Measurements from ENCODE around the gene MYH15.

DNA sequence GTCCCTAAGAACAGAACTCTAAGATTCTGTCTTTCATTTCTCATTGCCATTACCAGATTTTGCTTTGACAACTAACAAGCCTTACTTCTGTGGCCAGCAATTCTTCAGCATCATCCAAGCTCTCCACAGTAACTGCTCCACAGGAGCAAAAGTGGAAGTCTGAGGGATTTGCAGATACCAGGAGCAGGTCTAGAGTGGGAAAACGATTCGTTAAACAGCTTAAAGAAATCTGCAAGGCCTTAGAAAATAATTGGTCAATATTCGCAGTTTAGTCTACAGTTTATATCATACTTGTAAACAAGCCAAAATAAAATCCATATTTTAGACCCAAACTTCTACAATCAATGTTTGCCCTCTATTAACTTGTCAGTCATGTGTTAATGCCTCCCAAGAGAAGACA, 24.1 kb downstream of the MYH15 start:
- TF ChIP-seq EZH2 (IDR thresholded peaks at IDR 0.05; ENCODE audit: borderline replicate concordance) = no peak
- TF ChIP-seq, protein P1, sequence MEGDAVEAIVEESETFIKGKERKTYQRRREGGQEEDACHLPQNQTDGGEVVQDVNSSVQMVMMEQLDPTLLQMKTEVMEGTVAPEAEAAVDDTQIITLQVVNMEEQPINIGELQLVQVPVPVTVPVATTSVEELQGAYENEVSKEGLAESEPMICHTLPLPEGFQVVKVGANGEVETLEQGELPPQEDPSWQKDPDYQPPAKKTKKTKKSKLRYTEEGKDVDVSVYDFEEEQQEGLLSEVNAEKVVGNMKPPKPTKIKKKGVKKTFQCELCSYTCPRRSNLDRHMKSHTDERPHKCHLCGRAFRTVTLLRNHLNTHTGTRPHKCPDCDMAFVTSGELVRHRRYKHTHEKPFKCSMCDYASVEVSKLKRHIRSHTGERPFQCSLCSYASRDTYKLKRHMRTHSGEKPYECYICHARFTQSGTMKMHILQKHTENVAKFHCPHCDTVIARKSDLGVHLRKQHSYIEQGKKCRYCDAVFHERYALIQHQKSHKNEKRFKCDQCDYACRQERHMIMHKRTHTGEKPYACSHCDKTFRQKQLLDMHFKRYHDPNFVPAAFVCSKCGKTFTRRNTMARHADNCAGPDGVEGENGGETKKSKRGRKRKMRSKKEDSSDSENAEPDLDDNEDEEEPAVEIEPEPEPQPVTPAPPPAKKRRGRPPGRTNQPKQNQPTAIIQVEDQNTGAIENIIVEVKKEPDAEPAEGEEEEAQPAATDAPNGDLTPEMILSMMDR (IDR thresholded peaks at IDR 0.05; ENCODE audit: poor library complexity) = no peak
- no peak for TF ChIP-seq EZH2phosphoT487 (IDR thresholded peaks at IDR 0.05; ENCODE audit: low read depth, severe bottlenecking, unreplicated experiment)

All from hepatocyte (in vitro differentiated cells).